ENCODE results near the gene CDT1.

Gene CDT1

DNA sequence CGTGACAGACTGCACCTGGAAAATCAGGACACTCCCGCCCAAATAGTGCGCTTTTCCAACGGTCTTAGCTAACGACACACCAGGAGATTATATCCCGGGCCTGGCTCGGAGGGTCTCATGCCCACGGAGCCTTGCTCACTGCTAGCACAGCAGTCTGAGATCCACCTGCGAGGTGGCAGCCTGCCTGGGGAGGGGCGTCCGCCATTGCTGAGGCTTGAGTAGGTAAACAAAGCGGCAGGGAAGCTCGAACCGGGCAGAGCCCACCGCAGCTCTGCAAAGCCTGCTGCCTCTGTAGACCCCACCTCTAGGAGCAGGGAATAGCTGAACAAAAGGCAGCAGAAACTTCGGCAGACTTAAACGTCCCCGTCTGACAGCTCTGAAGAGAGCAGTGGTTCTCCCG, 48.0 kb downstream of the CDT1 start:
- Histone ChIP-seq H3K36me3 (peaks cover 0 to 48% (median 11%) of the 10 kb centered on the region in 3 donors), H3K9me3 (no peaks in the 10 kb centered on the region), H3K4me1 (peaks cover 0 to 21% (median 8%) of the 10 kb centered on the region in 4 donors), H3K27ac (no peak overlapping the region), H3K4me3 (no peak overlapping the region), H3K27me3 (no peaks in the 10 kb centered on the region)
- no peak for DNase-seq
- intact Hi-C loops (cut with DNase I; ENCODE audit: low total_unique reads) = no loop called here
- TF ChIP-seq, protein P1, sequence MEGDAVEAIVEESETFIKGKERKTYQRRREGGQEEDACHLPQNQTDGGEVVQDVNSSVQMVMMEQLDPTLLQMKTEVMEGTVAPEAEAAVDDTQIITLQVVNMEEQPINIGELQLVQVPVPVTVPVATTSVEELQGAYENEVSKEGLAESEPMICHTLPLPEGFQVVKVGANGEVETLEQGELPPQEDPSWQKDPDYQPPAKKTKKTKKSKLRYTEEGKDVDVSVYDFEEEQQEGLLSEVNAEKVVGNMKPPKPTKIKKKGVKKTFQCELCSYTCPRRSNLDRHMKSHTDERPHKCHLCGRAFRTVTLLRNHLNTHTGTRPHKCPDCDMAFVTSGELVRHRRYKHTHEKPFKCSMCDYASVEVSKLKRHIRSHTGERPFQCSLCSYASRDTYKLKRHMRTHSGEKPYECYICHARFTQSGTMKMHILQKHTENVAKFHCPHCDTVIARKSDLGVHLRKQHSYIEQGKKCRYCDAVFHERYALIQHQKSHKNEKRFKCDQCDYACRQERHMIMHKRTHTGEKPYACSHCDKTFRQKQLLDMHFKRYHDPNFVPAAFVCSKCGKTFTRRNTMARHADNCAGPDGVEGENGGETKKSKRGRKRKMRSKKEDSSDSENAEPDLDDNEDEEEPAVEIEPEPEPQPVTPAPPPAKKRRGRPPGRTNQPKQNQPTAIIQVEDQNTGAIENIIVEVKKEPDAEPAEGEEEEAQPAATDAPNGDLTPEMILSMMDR (IDR thresholded peaks at IDR 0.05) = no peak

DNA sequence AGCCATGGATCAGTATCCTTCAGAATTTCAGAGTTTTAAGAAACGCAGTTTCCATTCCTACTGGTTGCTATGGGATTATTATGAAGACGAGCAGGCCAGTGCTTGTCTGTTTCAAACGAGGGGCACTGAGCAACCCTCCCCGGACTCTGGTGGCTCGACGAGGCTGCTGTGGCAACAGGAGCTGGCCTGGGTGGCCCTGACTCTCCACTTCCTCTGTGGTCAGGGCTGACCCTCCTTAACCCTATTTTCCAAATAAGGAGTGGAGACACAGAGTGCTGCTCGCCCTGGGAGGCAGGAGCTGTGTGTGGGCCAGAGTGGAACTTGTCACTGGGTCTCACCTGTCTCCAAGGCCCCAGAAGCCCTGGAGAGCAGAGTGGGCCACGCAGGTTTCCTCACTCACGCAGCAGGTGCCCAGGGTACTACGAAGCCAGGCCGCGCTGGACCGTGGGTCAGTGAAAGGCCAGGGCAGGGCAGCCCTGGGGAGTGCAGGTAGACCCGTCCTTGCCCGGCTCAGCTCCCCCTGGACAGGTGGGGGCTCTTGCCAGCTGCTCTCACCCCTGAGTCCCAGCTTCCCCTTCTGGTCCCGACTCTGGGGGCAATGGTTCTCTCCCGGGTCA, 49.8 kb downstream of the CDT1 start:
- no peak overlapping the region for H3K4me3 ChIP-seq
- TF ChIP-seq, protein P1 (IDR thresholded peaks at IDR 0.05) = no peak
- peaks cover 0 to 36% (median 11%) of the 10 kb centered on the region in 3 donors for H3K36me3 ChIP-seq
- H3K4me1 ChIP-seq = peaks cover 0 to 29% (median 17%) of the 10 kb centered on the region in 4 donors
- intact Hi-C loops (cut with DNase I; ENCODE audit: low total_unique reads) = no loop called here
- H3K27ac ChIP-seq = no peak overlapping the region
- H3K9me3 ChIP-seq = no peaks in the 10 kb centered on the region
- no peaks in the 10 kb centered on the region for H3K27me3 ChIP-seq
- peak in 1 of 2 donors; percentile 49 for DNase-seq

DNA sequence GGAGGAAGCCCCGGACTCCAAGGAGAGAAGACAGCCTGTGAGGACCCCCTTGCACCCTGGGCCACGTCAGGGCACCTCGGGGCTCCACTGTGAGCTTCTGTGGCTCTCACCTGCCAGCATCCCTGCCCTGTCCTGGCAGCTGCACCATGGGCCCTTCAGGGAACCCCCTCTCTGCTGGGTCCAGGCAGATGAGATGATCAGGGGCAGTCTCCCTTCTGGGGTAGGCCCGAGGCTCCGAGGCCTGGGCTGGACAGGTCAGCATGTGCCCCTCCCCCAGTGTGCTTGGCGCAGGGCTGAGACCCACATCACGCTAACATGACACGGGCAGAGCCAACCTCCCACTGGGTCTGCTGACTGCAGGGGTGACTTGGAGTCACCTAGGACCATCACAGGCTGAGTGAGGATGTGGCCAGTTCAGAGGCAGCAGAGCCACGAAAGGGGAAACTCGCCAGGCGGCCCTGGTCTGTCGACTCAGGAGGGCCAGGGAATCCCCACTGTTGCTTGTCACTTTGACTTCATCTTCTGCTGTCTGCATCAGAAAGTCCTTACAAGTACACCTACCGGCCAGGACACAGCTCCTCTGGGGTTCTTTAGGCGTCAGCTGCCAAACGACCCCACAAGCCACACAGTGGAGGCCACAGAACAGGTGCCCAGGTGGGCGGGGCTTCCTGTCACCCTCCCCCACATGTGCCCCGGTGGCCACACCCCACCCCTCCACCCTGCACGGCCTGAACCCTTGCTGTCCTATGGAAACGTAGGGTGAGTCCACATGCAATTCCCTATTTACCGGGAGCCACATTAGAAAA, 50.9 kb downstream of the CDT1 start:
- Histone ChIP-seq H3K27me3 (no peaks in the 10 kb centered on the region), H3K27ac (no peak overlapping the region), H3K4me3 (no peak overlapping the region), H3K9me3 (no peaks in the 10 kb centered on the region), H3K4me1 (peaks cover 0 to 33% (median 17%) of the 10 kb centered on the region in 4 donors), H3K36me3 (peaks cover 0 to 36% (median 15%) of the 10 kb centered on the region in 3 donors)
- intact Hi-C loops (cut with DNase I; ENCODE audit: low total_unique reads) = loop anchor here (1.0 kb wide), 1 partner anchor 41 kb away; no protein-coding TSS in a partner anchor
- no peak for DNase-seq
- TF ChIP-seq, protein P1 (IDR thresholded peaks at IDR 0.05) = no peak

DNA sequence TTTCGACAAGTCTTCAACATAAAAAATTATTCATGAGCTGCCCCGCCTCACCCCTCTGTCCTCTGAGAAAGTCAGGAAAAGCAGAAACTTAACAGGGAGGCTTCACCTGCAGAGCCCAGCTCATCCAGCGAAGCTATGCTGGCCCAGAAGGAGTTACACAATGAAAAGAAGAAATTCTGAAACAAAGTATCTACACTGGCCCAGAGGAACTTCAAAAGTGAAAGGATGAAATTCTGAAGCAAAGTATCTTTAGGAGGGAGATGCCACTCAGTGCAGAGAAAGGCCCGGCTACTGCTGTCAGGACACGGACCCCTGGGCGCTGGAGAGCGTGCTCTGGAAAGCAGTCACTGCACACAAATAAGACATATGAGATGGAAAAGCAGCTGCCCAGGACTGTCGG, 51.6 kb downstream of the CDT1 start:
- TF ChIP-seq, protein P1 (IDR thresholded peaks at IDR 0.05) = no peak
- Histone ChIP-seq H3K27me3 (no peaks in the 10 kb centered on the region), H3K4me3 (no peak overlapping the region), H3K36me3 (peaks cover 5 to 36% (median 18%) of the 10 kb centered on the region in 3 donors), H3K27ac (no peak overlapping the region), H3K9me3 (no peaks in the 10 kb centered on the region), H3K4me1 (peaks cover 0 to 33% (median 17%) of the 10 kb centered on the region in 4 donors)
- intact Hi-C loops (cut with DNase I; ENCODE audit: low total_unique reads) = loop anchor here (1.0 kb wide), 1 partner anchor 42 kb away; no protein-coding TSS in a partner anchor
- no peak for DNase-seq

DNA sequence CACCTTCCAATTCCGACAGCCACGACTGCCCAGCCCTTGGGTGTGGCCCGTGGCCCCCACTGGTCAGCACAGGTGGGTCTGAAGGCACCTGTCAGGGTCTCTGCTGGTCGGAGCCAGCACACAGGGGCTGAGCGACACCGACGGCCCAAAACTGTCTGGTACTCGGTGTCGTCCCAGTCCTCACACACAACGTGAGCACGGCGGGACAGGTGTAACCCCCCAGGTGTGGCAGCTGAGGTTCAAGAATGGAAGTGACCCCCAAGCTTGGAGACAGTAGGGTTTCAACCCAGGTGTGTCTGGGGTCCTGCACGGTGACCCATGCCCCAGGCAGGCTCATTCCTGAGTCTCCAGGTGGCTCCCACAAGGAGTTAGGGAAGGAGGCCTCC, 52.1 kb downstream of the CDT1 start:
- peaks cover 0 to 33% (median 17%) of the 10 kb centered on the region in 4 donors for H3K4me1 ChIP-seq
- DNase-seq = no peak
- peak overlapping the region; percentile 84 to 97 for H3K4me3 ChIP-seq
- intact Hi-C loops (cut with DNase I; ENCODE audit: low total_unique reads) = loop anchor here (1.0 kb wide), 1 partner anchor 42 kb away; no protein-coding TSS in a partner anchor
- peaks cover 11 to 37% (median 18%) of the 10 kb centered on the region in 3 donors for H3K36me3 ChIP-seq
- no peaks in the 10 kb centered on the region for H3K9me3 ChIP-seq
- no peaks in the 10 kb centered on the region for H3K27me3 ChIP-seq
- H3K27ac ChIP-seq = peak overlapping the region in 1 of 2 donors; percentile 84
- TF ChIP-seq, protein P1 (IDR thresholded peaks at IDR 0.05) = no peak

Measured in tibial artery (tissue), 4 donors.